ENCODE data around the gene ZNF716.
"Not testable (repeated sequence)": the region's sequence is repeated elsewhere in the genome, so short reads cannot be mapped to it uniquely, and the experiment has no call there.

ZNF716 gene

GRCh38 chr7:57437581-57437980, 12.4 kb upstream of the ZNF716 start:
- Histone ChIP-seq H3K27ac (ENCODE audit: low read depth, low read length) (no peak overlapping the region), H3K9ac (ENCODE audit: low read length) (no peak overlapping the region), H3K36me3 (ENCODE audit: control insufficient read depth, insufficient read depth, low read length) (no peaks in the 10 kb centered on the region)

GRCh38 chr7:57438244-57438643, 11.7 kb upstream of the ZNF716 start:
- Histone ChIP-seq H3K4me3 (ENCODE audit: low read length) (no peak overlapping the region), H3K36me3 (ENCODE audit: control insufficient read depth, insufficient read depth, low read length) (no peaks in the 10 kb centered on the region), H3K27ac (ENCODE audit: low read depth, low read length) (no peak overlapping the region), H3K9ac (ENCODE audit: low read length) (no peak overlapping the region), H3K4me1 (ENCODE audit: control insufficient read depth, insufficient read depth, low read length) (no peaks in the 10 kb centered on the region), H3K27me3 (ENCODE audit: control insufficient read depth, insufficient read depth, low read length) (no peaks in the 10 kb centered on the region)

More at GRCh38 chr7:57437581-57437980, 12.4 kb upstream of the ZNF716 start:
- Histone ChIP-seq H3K4me3 (ENCODE audit: low read length) (no peak overlapping the region), H3K4me1 (ENCODE audit: control insufficient read depth, insufficient read depth, low read length) (no peaks in the 10 kb centered on the region), H3K27me3 (ENCODE audit: control insufficient read depth, insufficient read depth, low read length) (no peaks in the 10 kb centered on the region)

GRCh38 chr7:57443567-57443966, 6.4 kb upstream of the ZNF716 start:
- Histone ChIP-seq H3K27me3 (ENCODE audit: control insufficient read depth, insufficient read depth, low read length) (no peaks in the 10 kb centered on the region), H3K4me3 (ENCODE audit: low read length) (no peak overlapping the region), H3K9ac (ENCODE audit: low read length) (no peak overlapping the region), H3K27ac (ENCODE audit: low read depth, low read length) (no peak overlapping the region), H3K4me1 (ENCODE audit: control insufficient read depth, insufficient read depth, low read length) (no peaks in the 10 kb centered on the region), H3K36me3 (ENCODE audit: control insufficient read depth, insufficient read depth, low read length) (no peaks in the 10 kb centered on the region)

- H3K36me3 ChIP-seq (ENCODE audit: control insufficient read depth, insufficient read depth, low read length); H3K27me3 ChIP-seq (ENCODE audit: control insufficient read depth, insufficient read depth, low read length); H3K27ac ChIP-seq (ENCODE audit: low read depth, low read length); H3K4me3 ChIP-seq (ENCODE audit: low read length); H3K4me1 ChIP-seq (ENCODE audit: control insufficient read depth, insufficient read depth, low read length); H3K9ac ChIP-seq (ENCODE audit: low read length): not testable (repeated sequence)
Measured at GRCh38 chr7:57469186-57469828, 19.3 kb downstream of the ZNF716 start.

- not testable (repeated sequence) for H3K4me3 ChIP-seq (ENCODE audit: low read length); H3K27ac ChIP-seq (ENCODE audit: low read depth, low read length); H3K36me3 ChIP-seq (ENCODE audit: control insufficient read depth, insufficient read depth, low read length); H3K9ac ChIP-seq (ENCODE audit: low read length); H3K27me3 ChIP-seq (ENCODE audit: control insufficient read depth, insufficient read depth, low read length); H3K4me1 ChIP-seq (ENCODE audit: control insufficient read depth, insufficient read depth, low read length)
Measured at GRCh38 chr7:57480304-57480703, 30.3 kb downstream of the ZNF716 start.

- not testable (repeated sequence) for H3K36me3 ChIP-seq (ENCODE audit: control insufficient read depth, insufficient read depth, low read length)
Measured at GRCh38 chr7:57485022-57485421, 35.0 kb downstream of the ZNF716 start.

GRCh38 chr7:57487957-57488356, 38.0 kb downstream of the ZNF716 start:
- H3K4me3 ChIP-seq (ENCODE audit: low read length), result no peak overlapping the region
- H3K9ac ChIP-seq (ENCODE audit: low read length), result no peak overlapping the region
- no peaks in the 10 kb centered on the region for H3K27me3 ChIP-seq (ENCODE audit: control insufficient read depth, insufficient read depth, low read length)
- no peak overlapping the region for H3K27ac ChIP-seq (ENCODE audit: low read depth, low read length)
- H3K36me3 ChIP-seq (ENCODE audit: control insufficient read depth, insufficient read depth, low read length), result no peaks in the 10 kb centered on the region
- no peaks in the 10 kb centered on the region for H3K4me1 ChIP-seq (ENCODE audit: control insufficient read depth, insufficient read depth, low read length)

More at GRCh38 chr7:57485022-57485421, 35.0 kb downstream of the ZNF716 start:
- not testable (repeated sequence) for H3K4me3 ChIP-seq (ENCODE audit: low read length); H3K27ac ChIP-seq (ENCODE audit: low read depth, low read length); H3K9ac ChIP-seq (ENCODE audit: low read length); H3K4me1 ChIP-seq (ENCODE audit: control insufficient read depth, insufficient read depth, low read length); H3K27me3 ChIP-seq (ENCODE audit: control insufficient read depth, insufficient read depth, low read length)

GRCh38 chr7:57495111-57495510, 45.1 kb downstream of the ZNF716 start:
- H3K4me1 ChIP-seq (ENCODE audit: control insufficient read depth, insufficient read depth, low read length); H3K9ac ChIP-seq (ENCODE audit: low read length); H3K36me3 ChIP-seq (ENCODE audit: control insufficient read depth, insufficient read depth, low read length); H3K27me3 ChIP-seq (ENCODE audit: control insufficient read depth, insufficient read depth, low read length); H3K4me3 ChIP-seq (ENCODE audit: low read length); H3K27ac ChIP-seq (ENCODE audit: low read depth, low read length): not testable (repeated sequence)

- H3K27ac ChIP-seq (ENCODE audit: low read depth, low read length), result no peak overlapping the region
- no peaks in the 10 kb centered on the region for H3K4me1 ChIP-seq (ENCODE audit: control insufficient read depth, insufficient read depth, low read length)
- H3K9ac ChIP-seq (ENCODE audit: low read length), result no peak overlapping the region
- no peak overlapping the region for H3K4me3 ChIP-seq (ENCODE audit: low read length)
- H3K36me3 ChIP-seq (ENCODE audit: control insufficient read depth, insufficient read depth, low read length), result no peaks in the 10 kb centered on the region
- H3K27me3 ChIP-seq (ENCODE audit: control insufficient read depth, insufficient read depth, low read length), result no peaks in the 10 kb centered on the region
Measured at GRCh38 chr7:57496395-57496794, 46.4 kb downstream of the ZNF716 start.

GRCh38 chr7:57505176-57505575, 55.2 kb downstream of the ZNF716 start:
- Histone ChIP-seq H3K4me3 (ENCODE audit: low read length) (no peak overlapping the region), H3K4me1 (ENCODE audit: control insufficient read depth, insufficient read depth, low read length) (no peaks in the 10 kb centered on the region), H3K27ac (ENCODE audit: low read depth, low read length) (no peak overlapping the region)

More at GRCh38 chr7:57505176-57505575, 55.2 kb downstream of the ZNF716 start:
- H3K27me3 ChIP-seq (ENCODE audit: control insufficient read depth, insufficient read depth, low read length), result no peaks in the 10 kb centered on the region
- H3K36me3 ChIP-seq (ENCODE audit: control insufficient read depth, insufficient read depth, low read length), result no peaks in the 10 kb centered on the region
- H3K9ac ChIP-seq (ENCODE audit: low read length), result no peak overlapping the region

Measured in rectal smooth muscle tissue (tissue), 1 donor.